H1 (cell line): ENCODE results near the gene HDLBP. TPM values are rescaled to one million over a fixed set of nuclear protein-coding genes. Genes with fewer than 3 reads are reported as not detected.

Experiments used
- CREB1 ChIP-seq: IDR thresholded peaks from 2 replicates; pipeline ENCODE4 v1.6.1; 2012; ENCODE audit warnings: inconsistent platforms
- FOSL1 ChIP-seq: IDR thresholded peaks from 2 replicates; pipeline ENCODE4 v1.6.1; 2011; ENCODE audit warnings: mild to moderate bottlenecking, low read depth, low read length, moderate library complexity; ENCODE audit not compliant: insufficient read depth
- HDAC2 ChIP-seq, 2 experiments: fragments of 300-600 bp in 1 of 2; sonication (generic) in 1 of 2; IDR thresholded peaks; 2 replicates each; pipeline ENCODE4 v1.6.1; 2011 to 2012; ENCODE audit warnings: low read depth in 2 of 2, low read length in 2 of 2, mild to moderate bottlenecking in 2 of 2, moderate library complexity in 2 of 2, borderline replicate concordance in 1 of 2, inconsistent platforms in 1 of 2
- SP2 ChIP-seq: IDR thresholded peaks from 2 replicates; pipeline ENCODE4 v1.6.1; 2012; ENCODE audit warnings: mild to moderate bottlenecking, low read length, inconsistent platforms
- TAF1 ChIP-seq: IDR thresholded peaks from 2 replicates; pipeline ENCODE4 v1.6.1; 2011; ENCODE audit warnings: mild to moderate bottlenecking, low read depth, low read length
- YY1 ChIP-seq: IDR thresholded peaks from 2 replicates; pipeline ENCODE4 v1.6.1; 2011; ENCODE audit warnings: low read depth, mild to moderate bottlenecking, low read length
- polyA plus RNA-seq, 7 experiments: library from polyadenylated mRNA; depleted of rRNA in 3 of 7; stranded (reverse) in 5 of 7; unstranded in 2 of 7; fragments of >200 nt in 5 of 7; fragments of 200-250 nt in 2 of 7; gene quantifications; 1 replicate in 5 of 7; 2 replicates in 1 of 7; 4 replicates in 1 of 7; pipeline versions ENCODE4 v1.2.1 to v1.2.3, GENCODE V29; 2011 to 2013; ENCODE audit warnings: missing spikeins in 2 of 7, mixed read lengths in 2 of 7
- total RNA-seq: library from RNA; stranded (reverse); fragmentation: NEBNext Ultra II Directional; extraction: Animal tissue kit (Norgen Biotek cat#: 25700); gene quantifications from 2 replicates; pipeline ENCODE4 v1.2.1, GENCODE V29; 2021
- TF ChIP-seq, protein P1 (sequence below), 3 experiments: IDR thresholded peaks; 1 replicate in 2 of 3; 2 replicates in 1 of 3; pipeline versions ENCODE4 v1.5.1 to v1.6.1; 2011; ENCODE audit warnings: low read length in 3 of 3, mild to moderate bottlenecking in 3 of 3, inconsistent platforms in 2 of 3, low read depth in 1 of 3, moderate library complexity in 1 of 3; ENCODE audit not compliant: insufficient read depth in 1 of 3; ENCODE audit errors: control extremely low read depth in 1 of 3

HDLBP gene
- total and polyA plus RNA-seq, 2 of the 8 experiments (the other 6 are each of a cell fraction or from before 2014, with no cell fraction given): 185 to 360 TPM

DNA sequence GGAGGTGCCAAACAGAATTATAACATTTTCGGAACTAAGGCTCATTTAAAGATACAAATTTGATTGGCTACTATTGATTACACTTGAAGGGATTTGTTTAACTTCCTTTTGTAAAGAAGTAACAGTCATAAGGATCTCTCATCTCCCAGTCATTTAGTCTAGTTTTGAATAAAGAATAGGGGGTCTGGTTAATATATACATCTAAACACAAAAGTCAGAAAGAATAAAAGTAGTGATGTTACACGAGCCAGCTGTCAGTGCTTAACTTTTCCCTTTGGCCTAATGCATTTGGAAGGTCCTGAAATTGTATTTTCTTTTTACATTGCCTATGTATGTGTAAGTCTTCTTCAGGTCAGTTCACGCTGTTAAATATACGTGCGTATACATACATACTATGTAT, 8.3 kb upstream of the HDLBP start (continued):
- TF ChIP-seq HDAC2 (IDR thresholded peaks at IDR 0.05; ENCODE audit: borderline replicate concordance in 1 of 2, low read depth in 2 of 2, low read length in 2 of 2) (no peak), YY1 (no peak), SP2 (no peak), CREB1 (no peak), TAF1 (no peak), FOSL1 (no peak)
- TF ChIP-seq, protein P1, sequence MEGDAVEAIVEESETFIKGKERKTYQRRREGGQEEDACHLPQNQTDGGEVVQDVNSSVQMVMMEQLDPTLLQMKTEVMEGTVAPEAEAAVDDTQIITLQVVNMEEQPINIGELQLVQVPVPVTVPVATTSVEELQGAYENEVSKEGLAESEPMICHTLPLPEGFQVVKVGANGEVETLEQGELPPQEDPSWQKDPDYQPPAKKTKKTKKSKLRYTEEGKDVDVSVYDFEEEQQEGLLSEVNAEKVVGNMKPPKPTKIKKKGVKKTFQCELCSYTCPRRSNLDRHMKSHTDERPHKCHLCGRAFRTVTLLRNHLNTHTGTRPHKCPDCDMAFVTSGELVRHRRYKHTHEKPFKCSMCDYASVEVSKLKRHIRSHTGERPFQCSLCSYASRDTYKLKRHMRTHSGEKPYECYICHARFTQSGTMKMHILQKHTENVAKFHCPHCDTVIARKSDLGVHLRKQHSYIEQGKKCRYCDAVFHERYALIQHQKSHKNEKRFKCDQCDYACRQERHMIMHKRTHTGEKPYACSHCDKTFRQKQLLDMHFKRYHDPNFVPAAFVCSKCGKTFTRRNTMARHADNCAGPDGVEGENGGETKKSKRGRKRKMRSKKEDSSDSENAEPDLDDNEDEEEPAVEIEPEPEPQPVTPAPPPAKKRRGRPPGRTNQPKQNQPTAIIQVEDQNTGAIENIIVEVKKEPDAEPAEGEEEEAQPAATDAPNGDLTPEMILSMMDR (IDR thresholded peaks at IDR 0.05; ENCODE audit: control extremely low read depth in 1 of 3, insufficient read depth in 1 of 3, low read depth in 1 of 3, low read length in 3 of 3): no peak
